ENCODE results near the gene LRRC36. TPM values are rescaled to one million over a fixed set of nuclear protein-coding genes. Genes with fewer than 3 reads are reported as not detected.

The LRRC36 gene
- total RNA-seq, 1 experiment from 2014 or later, result 0.13 TPM

GRCh38 chr16:67302076-67302475 is 24.5 kb upstream of the LRRC36 start (continued):
- no peak for TF ChIP-seq ZBTB43 (CRISPR knock-in tag; IDR thresholded peaks at IDR 0.05)
- no peak for TF ChIP-seq MAX (CRISPR knock-in tag; IDR thresholded peaks at IDR 0.05)
- no peak for TF ChIP-seq SMAD4 (CRISPR knock-in tag; IDR thresholded peaks at IDR 0.05)
- TF ChIP-seq GABPB1 (CRISPR knock-in tag; IDR thresholded peaks at IDR 0.05), result no peak
- TF ChIP-seq EMX1 (CRISPR knock-in tag; IDR thresholded peaks at IDR 0.05), result no peak
- TF ChIP-seq SOX15 (CRISPR knock-in tag; IDR thresholded peaks at IDR 0.05), result no peak
- no peak for TF ChIP-seq ZNF512 (CRISPR knock-in tag; IDR thresholded peaks at IDR 0.05; ENCODE audit: borderline replicate concordance)
- no peak for TF ChIP-seq ZNF263 (CRISPR knock-in tag; IDR thresholded peaks at IDR 0.05; ENCODE audit: low read depth)
- TF ChIP-seq JAZF1 (CRISPR knock-in tag; IDR thresholded peaks at IDR 0.05), result no peak
- TF ChIP-seq MYBL2 (CRISPR knock-in tag; IDR thresholded peaks at IDR 0.05), result no peak
- TF ChIP-seq NR1H2 (CRISPR knock-in tag; IDR thresholded peaks at IDR 0.05), result no peak

GRCh38 chr16:67302970-67303369 is 23.6 kb upstream of the LRRC36 start:
- Mint-ChIP-seq H3K27ac (no peak overlapping the region), H3K36me3 (no peaks in the 10 kb centered on the region), H3K4me1 (no peaks in the 10 kb centered on the region), H3K4me3 (no peak overlapping the region), H3K27me3 (ENCODE audit: low read depth) (peaks cover 4% of the 10 kb centered on the region), H3K9me3 (no peaks in the 10 kb centered on the region)
- DNase-seq (ENCODE audit: low spot score), result no peak
- peak; percentile 72 for ATAC-seq
- ChIA-PET CTCF (interaction anchor here (0.9 to 1.9 kb wide), 6 partner anchors 18 to 303 kb away, joined by 3 to 9 read pairs (median 4); partner anchors contain the start of genes KCTD19 and LRRC36), POLR2A (no interaction called here)
- TF ChIP-seq CBFB (CRISPR knock-in tag; IDR thresholded peaks at IDR 0.05; ENCODE audit: low read depth) (no peak), OVOL2 (CRISPR knock-in tag; IDR thresholded peaks at IDR 0.05; ENCODE audit: borderline replicate concordance) (no peak), ZNF317 (CRISPR knock-in tag; IDR thresholded peaks at IDR 0.05; ENCODE audit: borderline replicate concordance, low read depth) (no peak), IRF2 (CRISPR knock-in tag; IDR thresholded peaks at IDR 0.05; ENCODE audit: borderline replicate concordance, low read depth) (no peak), ATF2 (CRISPR knock-in tag; IDR thresholded peaks at IDR 0.05; ENCODE audit: borderline replicate concordance, low read depth) (no peak), E2F5 (CRISPR knock-in tag; IDR thresholded peaks at IDR 0.05) (no peak), JAZF1 (CRISPR knock-in tag; IDR thresholded peaks at IDR 0.05) (no peak), FOXJ3 (CRISPR knock-in tag; IDR thresholded peaks at IDR 0.05; ENCODE audit: borderline replicate concordance) (no peak), SP1 (CRISPR knock-in tag; conservative IDR thresholded peaks at IDR 0.05) (no peak), NFE2L1 (CRISPR knock-in tag; IDR thresholded peaks at IDR 0.05) (no peak), ATF6 (CRISPR knock-in tag; IDR thresholded peaks at IDR 0.05) (no peak), CREB1 (CRISPR knock-in tag; IDR thresholded peaks at IDR 0.05) (no peak), ZNF263 (CRISPR knock-in tag; IDR thresholded peaks at IDR 0.05; ENCODE audit: low read depth) (no peak), NR3C1 (CRISPR knock-in tag; conservative IDR thresholded peaks at IDR 0.05; ENCODE audit: low read depth) (no peak), PRRX2 (CRISPR knock-in tag; IDR thresholded peaks at IDR 0.05) (no peak), ZNF121 (CRISPR knock-in tag; IDR thresholded peaks at IDR 0.05) (no peak), PREB (CRISPR knock-in tag; IDR thresholded peaks at IDR 0.05; ENCODE audit: borderline replicate concordance) (no peak)

All from WTC11 (cell line).